Neural progenitor cell (in vitro differentiated cells): ENCODE data around the gene BTG4.

Source experiments
- EZH2 ChIP-seq: fragments of 200-600 bp; sonication (generic); IDR thresholded peaks from 2 replicates; pipeline ENCODE4 v1.6.1; 2017; ENCODE audit warnings: antibody characterized with exemption, mild to moderate bottlenecking, moderate library complexity
- TF ChIP-seq, protein P1 (sequence below): fragments of 200-600 bp; sonication (generic); IDR thresholded peaks from 2 replicates; pipeline ENCODE4 v1.5.1; 2017; ENCODE audit warnings: antibody characterized with exemption, mild to moderate bottlenecking

DNA sequence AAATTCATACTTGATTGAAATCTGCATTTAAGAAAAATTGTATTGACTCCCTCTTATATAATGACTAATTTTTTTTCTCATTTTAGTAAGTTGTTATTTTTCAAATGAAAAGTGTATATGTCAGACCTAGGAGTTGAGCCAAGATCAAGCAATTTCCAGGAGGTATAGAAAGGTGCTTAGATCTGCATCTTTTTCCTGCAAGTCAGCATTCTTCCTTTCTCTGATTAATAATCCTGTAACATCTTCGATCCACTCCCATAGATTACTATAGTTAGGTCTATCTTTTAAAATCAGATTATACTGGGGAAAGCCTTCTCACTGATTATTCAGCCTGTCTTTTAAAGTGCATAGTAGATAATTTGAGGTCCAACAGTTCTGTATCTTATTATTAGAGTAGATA is 15.1 kb upstream of the BTG4 start:
- TF ChIP-seq, protein P1, sequence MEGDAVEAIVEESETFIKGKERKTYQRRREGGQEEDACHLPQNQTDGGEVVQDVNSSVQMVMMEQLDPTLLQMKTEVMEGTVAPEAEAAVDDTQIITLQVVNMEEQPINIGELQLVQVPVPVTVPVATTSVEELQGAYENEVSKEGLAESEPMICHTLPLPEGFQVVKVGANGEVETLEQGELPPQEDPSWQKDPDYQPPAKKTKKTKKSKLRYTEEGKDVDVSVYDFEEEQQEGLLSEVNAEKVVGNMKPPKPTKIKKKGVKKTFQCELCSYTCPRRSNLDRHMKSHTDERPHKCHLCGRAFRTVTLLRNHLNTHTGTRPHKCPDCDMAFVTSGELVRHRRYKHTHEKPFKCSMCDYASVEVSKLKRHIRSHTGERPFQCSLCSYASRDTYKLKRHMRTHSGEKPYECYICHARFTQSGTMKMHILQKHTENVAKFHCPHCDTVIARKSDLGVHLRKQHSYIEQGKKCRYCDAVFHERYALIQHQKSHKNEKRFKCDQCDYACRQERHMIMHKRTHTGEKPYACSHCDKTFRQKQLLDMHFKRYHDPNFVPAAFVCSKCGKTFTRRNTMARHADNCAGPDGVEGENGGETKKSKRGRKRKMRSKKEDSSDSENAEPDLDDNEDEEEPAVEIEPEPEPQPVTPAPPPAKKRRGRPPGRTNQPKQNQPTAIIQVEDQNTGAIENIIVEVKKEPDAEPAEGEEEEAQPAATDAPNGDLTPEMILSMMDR, result no peak
- no peak for TF ChIP-seq EZH2
